Measurements from ENCODE around the gene STK11IP. TPM values are rescaled to one million over a fixed set of nuclear protein-coding genes. Genes with fewer than 3 reads are reported as not detected.

The STK11IP gene
- total and polyA plus RNA-seq, 2 of the 13 experiments (the other 11 are each of a cell fraction or from before 2014, with no cell fraction given) = 12.8 to 24.0 TPM

DNA sequence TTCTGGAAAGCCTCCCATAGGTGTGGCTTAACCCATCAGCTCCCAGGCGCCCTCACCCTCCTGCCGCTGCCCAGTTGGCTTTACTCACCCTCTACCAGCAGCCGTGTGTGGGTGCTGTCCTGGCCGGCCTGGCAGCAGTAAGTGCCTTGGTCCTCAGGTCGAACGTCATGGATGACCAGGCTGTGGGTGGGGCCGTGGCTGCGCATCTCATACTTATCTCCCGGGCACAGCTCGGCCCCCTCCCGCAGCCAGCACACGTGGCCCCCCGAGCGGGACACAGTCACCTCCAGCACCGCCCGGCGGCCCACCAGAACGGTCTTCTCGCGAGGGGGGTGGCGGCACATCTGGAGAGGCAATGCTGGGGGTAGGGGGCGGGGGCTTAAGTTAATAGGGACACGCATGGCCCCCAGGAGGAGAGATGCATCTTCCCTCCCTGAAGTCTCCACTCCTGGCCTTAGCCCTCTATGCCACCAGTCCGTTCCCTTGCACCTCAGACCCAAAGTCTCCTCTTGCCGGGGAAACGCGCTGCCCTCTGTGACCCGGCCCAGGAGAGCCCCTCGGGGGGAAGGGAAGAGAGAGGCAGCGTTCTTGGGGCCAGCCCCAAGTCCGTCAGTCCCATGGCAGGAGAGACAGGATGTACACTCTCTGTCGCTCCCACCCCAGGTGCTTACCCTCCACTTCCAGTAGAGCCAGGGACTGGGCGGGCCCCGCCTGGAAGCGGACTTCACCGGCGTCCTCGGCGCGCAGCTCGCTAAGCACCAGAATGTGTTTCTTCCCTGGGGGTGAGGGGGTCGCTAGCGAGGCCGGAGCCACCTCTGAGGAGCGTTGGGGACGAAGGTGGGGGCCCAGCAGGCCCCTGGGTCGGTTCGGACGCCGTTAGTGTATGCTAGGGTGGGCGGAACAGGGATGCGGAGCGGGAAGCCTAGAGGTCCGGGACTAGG lies 45.9 kb upstream of the STK11IP start (continued):
- TF ChIP-seq, protein P1, sequence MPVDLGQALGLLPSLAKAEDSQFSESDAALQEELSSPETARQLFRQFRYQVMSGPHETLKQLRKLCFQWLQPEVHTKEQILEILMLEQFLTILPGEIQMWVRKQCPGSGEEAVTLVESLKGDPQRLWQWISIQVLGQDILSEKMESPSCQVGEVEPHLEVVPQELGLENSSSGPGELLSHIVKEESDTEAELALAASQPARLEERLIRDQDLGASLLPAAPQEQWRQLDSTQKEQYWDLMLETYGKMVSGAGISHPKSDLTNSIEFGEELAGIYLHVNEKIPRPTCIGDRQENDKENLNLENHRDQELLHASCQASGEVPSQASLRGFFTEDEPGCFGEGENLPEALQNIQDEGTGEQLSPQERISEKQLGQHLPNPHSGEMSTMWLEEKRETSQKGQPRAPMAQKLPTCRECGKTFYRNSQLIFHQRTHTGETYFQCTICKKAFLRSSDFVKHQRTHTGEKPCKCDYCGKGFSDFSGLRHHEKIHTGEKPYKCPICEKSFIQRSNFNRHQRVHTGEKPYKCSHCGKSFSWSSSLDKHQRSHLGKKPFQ (CRISPR knock-in tag; IDR thresholded peaks at IDR 0.05; ENCODE audit: insufficient replicate concordance) = no peak
- TF ChIP-seq ZNF274 (CRISPR knock-in tag; IDR thresholded peaks at IDR 0.05) (peak; percentile 49; the same call in 1 of the 2 replicates), TARDBP (CRISPR knock-in tag; IDR thresholded peaks at IDR 0.05) (0 out of 2 replicates have a peak, but pooled peaks have one; percentile 47), ZNF430 (CRISPR knock-in tag; IDR thresholded peaks at IDR 0.05) (0 out of 2 replicates have a peak, but pooled peaks have one; percentile 26), ZNF619 (CRISPR knock-in tag; IDR thresholded peaks at IDR 0.05) (no peak), ZNF34 (CRISPR knock-in tag; IDR thresholded peaks at IDR 0.05; ENCODE audit: borderline replicate concordance) (0 out of 2 replicates have a peak, but pooled peaks have one; percentile 26), HOXD1 (CRISPR knock-in tag; IDR thresholded peaks at IDR 0.05) (peak; percentile 13; the same call in 1 of the 2 replicates), JUND (CRISPR knock-in tag; IDR thresholded peaks at IDR 0.05) (no peak), KDM5B (CRISPR knock-in tag; IDR thresholded peaks at IDR 0.05; ENCODE audit: borderline replicate concordance) (peak; percentile 2; the same call in 1 of the 2 replicates), ZNF607 (CRISPR knock-in tag; IDR thresholded peaks at IDR 0.05; ENCODE audit: borderline replicate concordance) (0 out of 2 replicates have a peak, but pooled peaks have one; percentile 26), ZNF33B (CRISPR knock-in tag; IDR thresholded peaks at IDR 0.05) (peak; percentile 48; the same call in 1 of the 2 replicates), HIVEP1 (CRISPR knock-in tag; IDR thresholded peaks at IDR 0.05) (peak; percentile 85), ZNF547 (CRISPR knock-in tag; IDR thresholded peaks at IDR 0.05) (0 out of 2 replicates have a peak, but pooled peaks have one; percentile 30), MZF1 (CRISPR knock-in tag; IDR thresholded peaks at IDR 0.05; ENCODE audit: borderline replicate concordance) (0 out of 2 replicates have a peak, but pooled peaks have one; percentile 53), ADNP (CRISPR knock-in tag; IDR thresholded peaks at IDR 0.05) (no peak), XBP1 (CRISPR knock-in tag; IDR thresholded peaks at IDR 0.05) (no peak), ZC3H13 (CRISPR knock-in tag; IDR thresholded peaks at IDR 0.05) (0 out of 2 replicates have a peak, but pooled peaks have one; percentile 66), ZNF724P (CRISPR knock-in tag; IDR thresholded peaks at IDR 0.05; ENCODE audit: borderline replicate concordance) (0 out of 2 replicates have a peak, but pooled peaks have one; percentile 27)
- TF ChIP-seq, protein P2, sequence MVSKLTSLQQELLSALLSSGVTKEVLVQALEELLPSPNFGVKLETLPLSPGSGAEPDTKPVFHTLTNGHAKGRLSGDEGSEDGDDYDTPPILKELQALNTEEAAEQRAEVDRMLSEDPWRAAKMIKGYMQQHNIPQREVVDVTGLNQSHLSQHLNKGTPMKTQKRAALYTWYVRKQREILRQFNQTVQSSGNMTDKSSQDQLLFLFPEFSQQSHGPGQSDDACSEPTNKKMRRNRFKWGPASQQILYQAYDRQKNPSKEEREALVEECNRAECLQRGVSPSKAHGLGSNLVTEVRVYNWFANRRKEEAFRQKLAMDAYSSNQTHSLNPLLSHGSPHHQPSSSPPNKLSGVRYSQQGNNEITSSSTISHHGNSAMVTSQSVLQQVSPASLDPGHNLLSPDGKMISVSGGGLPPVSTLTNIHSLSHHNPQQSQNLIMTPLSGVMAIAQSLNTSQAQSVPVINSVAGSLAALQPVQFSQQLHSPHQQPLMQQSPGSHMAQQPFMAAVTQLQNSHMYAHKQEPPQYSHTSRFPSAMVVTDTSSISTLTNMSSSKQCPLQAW (CRISPR knock-in tag; IDR thresholded peaks at IDR 0.05) = peak; percentile 83; the same call in 1 of the 2 replicates
- TF ChIP-seq, protein P3, sequence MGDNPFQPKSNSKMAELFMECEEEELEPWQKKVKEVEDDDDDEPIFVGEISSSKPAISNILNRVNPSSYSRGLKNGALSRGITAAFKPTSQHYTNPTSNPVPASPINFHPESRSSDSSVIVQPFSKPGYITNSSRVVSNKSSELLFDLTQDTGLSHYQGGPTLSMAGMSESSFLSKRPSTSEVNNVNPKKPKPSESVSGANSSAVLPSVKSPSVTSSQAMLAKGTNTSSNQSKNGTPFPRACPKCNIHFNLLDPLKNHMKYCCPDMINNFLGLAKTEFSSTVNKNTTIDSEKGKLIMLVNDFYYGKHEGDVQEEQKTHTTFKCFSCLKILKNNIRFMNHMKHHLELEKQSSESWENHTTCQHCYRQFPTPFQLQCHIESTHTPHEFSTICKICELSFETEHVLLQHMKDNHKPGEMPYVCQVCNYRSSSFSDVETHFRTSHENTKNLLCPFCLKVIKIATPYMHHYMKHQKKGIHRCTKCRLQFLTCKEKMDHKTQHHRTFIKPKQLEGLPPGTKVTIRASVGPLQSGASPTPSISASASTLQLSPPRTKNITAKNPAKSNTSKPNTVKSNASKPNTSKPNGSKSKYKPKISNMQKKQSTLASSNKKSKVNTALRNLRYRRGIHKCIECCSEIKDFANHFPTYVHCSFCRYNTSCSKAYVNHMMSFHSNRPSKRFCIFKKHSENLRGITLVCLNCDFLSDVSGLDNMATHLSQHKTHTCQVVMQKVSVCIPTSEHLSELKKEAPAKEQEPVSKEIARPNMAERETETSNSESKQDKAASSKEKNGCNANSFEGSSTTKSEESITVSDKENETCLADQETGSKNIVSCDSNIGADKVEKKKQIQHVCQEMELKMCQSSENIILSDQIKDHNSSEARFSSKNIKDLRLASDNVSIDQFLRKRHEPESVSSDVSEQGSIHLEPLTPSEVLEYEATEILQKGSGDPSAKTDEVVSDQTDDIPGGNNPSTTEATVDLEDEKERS (CRISPR knock-in tag; IDR thresholded peaks at IDR 0.05) = peak; percentile 66; the same call in 1 of the 2 replicates

All from HepG2 (cell line).